ENCODE measurements around the gene CEPT1.

DNA sequence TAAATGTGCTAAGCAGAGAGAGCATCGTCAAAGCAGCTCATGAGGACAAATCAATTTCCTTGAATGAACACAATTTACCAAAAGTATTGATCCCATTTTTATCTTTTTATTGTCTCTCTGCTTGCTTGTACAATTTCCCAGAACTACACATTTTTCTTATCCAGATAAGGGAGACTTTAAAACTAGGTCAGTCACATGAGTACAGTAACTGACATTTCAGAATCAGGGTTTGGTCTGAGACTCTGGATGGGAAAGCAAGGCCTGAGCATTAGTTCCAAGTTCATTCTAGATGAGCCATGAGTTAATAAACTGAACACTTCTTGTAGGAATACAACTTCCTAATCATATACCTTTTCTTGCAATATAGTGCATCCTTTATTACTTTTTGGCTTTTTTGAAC is 71.9 kb downstream of the CEPT1 start:
- no peak for TF ChIP-seq POLR2A (IDR thresholded peaks at IDR 0.05)
- TF ChIP-seq, protein P1, sequence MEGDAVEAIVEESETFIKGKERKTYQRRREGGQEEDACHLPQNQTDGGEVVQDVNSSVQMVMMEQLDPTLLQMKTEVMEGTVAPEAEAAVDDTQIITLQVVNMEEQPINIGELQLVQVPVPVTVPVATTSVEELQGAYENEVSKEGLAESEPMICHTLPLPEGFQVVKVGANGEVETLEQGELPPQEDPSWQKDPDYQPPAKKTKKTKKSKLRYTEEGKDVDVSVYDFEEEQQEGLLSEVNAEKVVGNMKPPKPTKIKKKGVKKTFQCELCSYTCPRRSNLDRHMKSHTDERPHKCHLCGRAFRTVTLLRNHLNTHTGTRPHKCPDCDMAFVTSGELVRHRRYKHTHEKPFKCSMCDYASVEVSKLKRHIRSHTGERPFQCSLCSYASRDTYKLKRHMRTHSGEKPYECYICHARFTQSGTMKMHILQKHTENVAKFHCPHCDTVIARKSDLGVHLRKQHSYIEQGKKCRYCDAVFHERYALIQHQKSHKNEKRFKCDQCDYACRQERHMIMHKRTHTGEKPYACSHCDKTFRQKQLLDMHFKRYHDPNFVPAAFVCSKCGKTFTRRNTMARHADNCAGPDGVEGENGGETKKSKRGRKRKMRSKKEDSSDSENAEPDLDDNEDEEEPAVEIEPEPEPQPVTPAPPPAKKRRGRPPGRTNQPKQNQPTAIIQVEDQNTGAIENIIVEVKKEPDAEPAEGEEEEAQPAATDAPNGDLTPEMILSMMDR (IDR thresholded peaks at IDR 0.05): no peak
